Lower leg skin (tissue), 3 donors: Measurements from ENCODE around the gene OR11G2.

Source experiments
- CTCF ChIP-seq, 3 donors: fragments of 450-650 bp; IDR thresholded peaks; one replicate each; pipeline ENCODE4 v1.5.1; 2016; ENCODE audit warnings: antibody characterized with exemption in 3 of 3, mild to moderate bottlenecking in 3 of 3, moderate library complexity in 2 of 3
- POLR2A ChIP-seq, 2 donors: fragments of 450-650 bp; IDR thresholded peaks; one replicate each; pipeline ENCODE4 v1.6.1; 2016 to 2017; ENCODE audit warnings: antibody characterized with exemption in 2 of 2, mild to moderate bottlenecking in 1 of 2, moderate library complexity in 1 of 2

- TF ChIP-seq CTCF (IDR thresholded peaks at IDR 0.05) (no peak), POLR2A (IDR thresholded peaks at IDR 0.05) (no peak)
Observed at GRCh38 chr14:20195911-20196310, 5.2 kb downstream of the OR11G2 start.
